ENCODE results near the gene RAC3. TPM values are rescaled to one million over a fixed set of nuclear protein-coding genes. Genes with fewer than 3 reads are reported as not detected.

RAC3 gene
- total RNA-seq, 1 donor from 2014 or later: 41.3 TPM

- Mint-ChIP-seq H3K27ac (ENCODE audit: unreplicated experiment) (no peak overlapping the region), H3K36me3 (ENCODE audit: low read depth, unreplicated experiment) (peaks cover 5% of the 10 kb centered on the region)
Observed at GRCh38 chr17:81995463-81996231, 35.8 kb upstream of the RAC3 start.

GRCh38 chr17:81996232-81996756, 35.2 kb upstream of the RAC3 start:
- Histone ChIP-seq H3K27me3 (ENCODE audit: insufficient read depth, low read length) (no peaks in the 10 kb centered on the region), H3K4me3 (ENCODE audit: insufficient read depth, low read depth, low read length) (no peak overlapping the region), H3K4me1 (ENCODE audit: insufficient read depth, low read length) (peaks cover 12% of the 10 kb centered on the region), H3K9ac (ENCODE audit: low read length) (no peak overlapping the region), H3K4me2 (ENCODE audit: low read length) (no peak overlapping the region), H3K27ac (ENCODE audit: low read depth, low read length) (no peak overlapping the region), H4K20me1 (ENCODE audit: insufficient read depth, low read length) (peaks cover 51% of the 10 kb centered on the region), H3K9me3 (ENCODE audit: insufficient read depth, low read depth, low read length) (no peaks in the 10 kb centered on the region), H2AFZ (ENCODE audit: low read depth, low read length) (no peak overlapping the region), H3K79me2 (ENCODE audit: insufficient read depth, low read length) (peaks cover 6% of the 10 kb centered on the region), H3K36me3 (ENCODE audit: insufficient read depth, low read length) (no peaks in the 10 kb centered on the region)
- no peak for DNase-seq (ENCODE audit: low read depth)
- no peaks in the 10 kb centered on the region for H3K27me3 Mint-ChIP-seq (ENCODE audit: low read depth, unreplicated experiment)
- no peak for FAIRE-seq
- H3K36me3 Mint-ChIP-seq (ENCODE audit: low read depth, unreplicated experiment): peaks cover 3% of the 10 kb centered on the region
- H3K27ac Mint-ChIP-seq (ENCODE audit: unreplicated experiment): no peak overlapping the region
- H3K4me1 Mint-ChIP-seq (ENCODE audit: low read depth, unreplicated experiment): peaks cover 2% of the 10 kb centered on the region
- no peak overlapping the region for H3K4me3 Mint-ChIP-seq (ENCODE audit: unreplicated experiment)
- H3K9me3 Mint-ChIP-seq (ENCODE audit: unreplicated experiment): no peaks in the 10 kb centered on the region
- TF ChIP-seq CTCF (IDR thresholded peaks at IDR 0.05; ENCODE audit: insufficient read depth, low read depth, low read length) (no peak), EZH2 (IDR thresholded peaks at IDR 0.05; ENCODE audit: insufficient read depth, low read length) (no peak)

More at GRCh38 chr17:81995463-81996231, 35.8 kb upstream of the RAC3 start:
- H3K9me3 Mint-ChIP-seq (ENCODE audit: unreplicated experiment): peaks cover 3% of the 10 kb centered on the region
- no peak overlapping the region for H3K27ac ChIP-seq (ENCODE audit: low read depth, low read length)
- H2AFZ ChIP-seq (ENCODE audit: low read depth, low read length): no peak overlapping the region
- H3K79me2 ChIP-seq (ENCODE audit: insufficient read depth, low read length): peaks cover 6% of the 10 kb centered on the region
- H3K27me3 ChIP-seq (ENCODE audit: insufficient read depth, low read length): no peaks in the 10 kb centered on the region
- no peaks in the 10 kb centered on the region for H3K9me3 ChIP-seq (ENCODE audit: insufficient read depth, low read depth, low read length)
- no peak overlapping the region for H3K4me2 ChIP-seq (ENCODE audit: low read length)
- no peaks in the 10 kb centered on the region for H3K27me3 Mint-ChIP-seq (ENCODE audit: low read depth, unreplicated experiment)
- peaks cover 10% of the 10 kb centered on the region for H3K4me1 ChIP-seq (ENCODE audit: insufficient read depth, low read length)
- peaks cover 53% of the 10 kb centered on the region for H4K20me1 ChIP-seq (ENCODE audit: insufficient read depth, low read length)
- TF ChIP-seq CTCF (IDR thresholded peaks at IDR 0.05; ENCODE audit: insufficient read depth, low read depth, low read length): no peak
- TF ChIP-seq EZH2 (IDR thresholded peaks at IDR 0.05; ENCODE audit: insufficient read depth, low read length): no peak
- DNase-seq (ENCODE audit: low read depth) (no peak), FAIRE-seq (no peak)
- no peak overlapping the region for H3K4me3 ChIP-seq (ENCODE audit: insufficient read depth, low read depth, low read length)
- H3K4me1 Mint-ChIP-seq (ENCODE audit: low read depth, unreplicated experiment): peaks cover 2% of the 10 kb centered on the region
- no peak overlapping the region for H3K9ac ChIP-seq (ENCODE audit: low read length)
- no peak overlapping the region for H3K4me3 Mint-ChIP-seq (ENCODE audit: unreplicated experiment)
- H3K36me3 ChIP-seq (ENCODE audit: insufficient read depth, low read length): no peaks in the 10 kb centered on the region

All from astrocyte (in vitro differentiated cells and primary cell).